BE2C (cell line): ENCODE measurements around the gene FAM83D.

ENCODE experiments used
- DNase-seq: peaks from one replicate; pipeline ENCODE4 v3.0.0-alpha.2; 2020
- H3K27me3 ChIP-seq: fragments of 250-450 bp; sonication (Bioruptor Pico); 2 replicates; pipeline ENCODE4 v1.5.1; 2020; ENCODE audit warnings: mild to moderate bottlenecking
- H3K36me3 ChIP-seq: fragments of 250-450 bp; sonication (Bioruptor Pico); 2 replicates; pipeline ENCODE4 v1.5.1; 2020; ENCODE audit warnings: mild to moderate bottlenecking
- H3K4me1 ChIP-seq: fragments of 250-450 bp; sonication (Bioruptor Pico); 2 replicates; pipeline ENCODE4 v1.5.1; 2020
- H3K4me3 ChIP-seq: 2 replicates; pipeline ENCODE4 v1.5.1; 2011; ENCODE audit warnings: low read depth, low read length
- H3K9me3 ChIP-seq: fragments of 250-450 bp; sonication (Bioruptor Pico); 2 replicates; pipeline ENCODE4 v1.5.1; 2020
- CTCF ChIP-seq: IDR thresholded peaks from 2 replicates; pipeline ENCODE4 v1.5.1; 2012; ENCODE audit warnings: mild to moderate bottlenecking, low read depth, low read length

The FAM83D gene

GRCh38 chr20:38889050-38889449, 37.2 kb upstream of the FAM83D start:
- Histone ChIP-seq H3K27me3 (no peaks in the 10 kb centered on the region), H3K4me3 (no peak overlapping the region), H3K36me3 (peaks cover 7% of the 10 kb centered on the region), H3K4me1 (peaks cover 44% of the 10 kb centered on the region), H3K9me3 (no peaks in the 10 kb centered on the region)
- no peak for DNase-seq
- no peak for TF ChIP-seq CTCF

GRCh38 chr20:38889792-38890496, 36.3 kb upstream of the FAM83D start:
- peaks cover 45% of the 10 kb centered on the region for H3K4me1 ChIP-seq
- H3K27me3 ChIP-seq: no peaks in the 10 kb centered on the region
- no peak overlapping the region for H3K4me3 ChIP-seq
- no peak for TF ChIP-seq CTCF
- no peaks in the 10 kb centered on the region for H3K9me3 ChIP-seq
- DNase-seq: peak; percentile 72
- peaks cover 9% of the 10 kb centered on the region for H3K36me3 ChIP-seq

GRCh38 chr20:38890497-38890818, 35.8 kb upstream of the FAM83D start:
- H3K36me3 ChIP-seq: peaks cover 12% of the 10 kb centered on the region
- H3K4me1 ChIP-seq: peaks cover 41% of the 10 kb centered on the region
- no peak for TF ChIP-seq CTCF
- no peak overlapping the region for H3K4me3 ChIP-seq
- no peaks in the 10 kb centered on the region for H3K27me3 ChIP-seq
- no peaks in the 10 kb centered on the region for H3K9me3 ChIP-seq
- no peak for DNase-seq

GRCh38 chr20:38892091-38892981, 33.9 kb upstream of the FAM83D start:
- H3K4me1 ChIP-seq: peaks cover 41% of the 10 kb centered on the region
- no peaks in the 10 kb centered on the region for H3K9me3 ChIP-seq
- no peaks in the 10 kb centered on the region for H3K27me3 ChIP-seq
- TF ChIP-seq CTCF: no peak
- H3K4me3 ChIP-seq: no peak overlapping the region
- peaks cover 25% of the 10 kb centered on the region for H3K36me3 ChIP-seq
- no peak for DNase-seq

GRCh38 chr20:38893056-38893564, 33.1 kb upstream of the FAM83D start:
- peak overlapping the region; percentile 36 for H3K4me3 ChIP-seq
- peaks cover 32% of the 10 kb centered on the region for H3K36me3 ChIP-seq
- no peaks in the 10 kb centered on the region for H3K27me3 ChIP-seq
- no peak for TF ChIP-seq CTCF
- H3K4me1 ChIP-seq: peaks cover 34% of the 10 kb centered on the region
- no peaks in the 10 kb centered on the region for H3K9me3 ChIP-seq
- no peak for DNase-seq

GRCh38 chr20:38893565-38894090, 32.6 kb upstream of the FAM83D start:
- no peaks in the 10 kb centered on the region for H3K9me3 ChIP-seq
- peaks cover 35% of the 10 kb centered on the region for H3K36me3 ChIP-seq
- H3K4me1 ChIP-seq: peaks cover 34% of the 10 kb centered on the region
- peak overlapping the region; percentile 36 for H3K4me3 ChIP-seq
- peak; percentile 84 for DNase-seq
- TF ChIP-seq CTCF: peak; percentile 89
- H3K27me3 ChIP-seq: no peaks in the 10 kb centered on the region
